Measurements from ENCODE around the gene PFKFB3. TPM values are rescaled to one million over a fixed set of nuclear protein-coding genes. Genes with fewer than 3 reads are reported as not detected.
A peak's percentile ranks its signal among the peaks of the same experiment; 100 is the strongest.
"Not testable (repeated sequence)": the region's sequence is repeated elsewhere in the genome, so short reads cannot be mapped to it uniquely, and the experiment has no call there.

The PFKFB3 gene
- total and polyA plus RNA-seq, 9 of the 15 experiments (the other 6 are each of a cell fraction or from before 2014, with no cell fraction given) = 0.46 to 21.6 (median 7.8) TPM

DNA sequence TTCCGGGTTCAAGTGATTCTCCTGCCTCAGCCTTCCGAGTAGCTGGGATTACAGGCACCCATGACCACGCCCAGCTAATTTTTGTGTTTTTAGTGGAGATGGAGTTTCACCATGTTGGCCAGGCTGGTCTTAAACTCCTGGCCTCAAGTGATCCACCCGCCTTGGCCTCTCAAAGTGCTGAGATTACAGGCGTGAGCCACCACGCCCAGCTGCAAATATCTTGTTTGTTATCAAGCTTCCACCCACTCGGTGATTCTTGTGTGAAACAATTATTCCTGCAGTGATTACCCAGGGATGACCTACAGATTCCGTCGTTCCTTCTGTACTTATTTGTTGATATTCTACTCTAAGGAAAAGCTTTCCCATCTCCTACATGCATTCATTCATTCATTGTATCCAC, 12.7 kb upstream of the PFKFB3 start:
- H3K27me3 ChIP-seq (ENCODE audit: control insufficient read depth in 2 of 2, insufficient read depth in 2 of 2, low read length in 2 of 2); H3K36me3 ChIP-seq (ENCODE audit: control insufficient read depth, insufficient read depth, low read length); POLR2A ChIA-PET; H3K4me2 ChIP-seq (ENCODE audit: insufficient read depth, low read length); DNase-seq (ENCODE audit: extremely low read depth in 1 of 4, low spot score in 3 of 4); H3K4me1 ChIP-seq (replicated peaks in 1 of 2; ENCODE audit: control insufficient read depth in 2 of 2, insufficient read depth in 2 of 2, low read length in 2 of 2); ATAC-seq; H3K79me2 ChIP-seq (ENCODE audit: control insufficient read depth, insufficient read depth, low read length); CTCF ChIA-PET (ENCODE audit: low intra/inter-chr PET ratio); H2AFZ ChIP-seq (ENCODE audit: low read depth, low read length); intact Hi-C loops (cut with micrococcal nuclease); in situ Hi-C loops (cut with MboI); H3K9ac ChIP-seq (ENCODE audit: insufficient read depth in 1 of 2, low read depth in 2 of 2, low read length in 2 of 2); H3K4me3 ChIP-seq; FAIRE-seq; H3K9me3 ChIP-seq (replicated peaks; ENCODE audit: control insufficient read depth, insufficient read depth, low read depth, low read length); BruUV-seq (replicated peaks); H3K27ac ChIP-seq (ENCODE audit: extremely low read depth, low read depth, low read length); H3K9me1 ChIP-seq (ENCODE audit: control insufficient read depth, insufficient read depth, low read length): not testable (repeated sequence)
- H4K20me1 ChIP-seq (replicated peaks; ENCODE audit: control insufficient read depth, insufficient read depth, low read length) = peaks cover 22% of the 10 kb centered on the region; the same call in 1 of the 2 replicates
- WGBS (ENCODE audit: insufficient coverage, low coverage, missing lambda C conversion rate) = 51% methylated on average over 8 of the region's 9 CpGs
- peak; percentile 59 to 64; a peak in 3 of 4 replicates for TF ChIP-seq KDM1A (IDR thresholded peaks at IDR 0.05)

DNA sequence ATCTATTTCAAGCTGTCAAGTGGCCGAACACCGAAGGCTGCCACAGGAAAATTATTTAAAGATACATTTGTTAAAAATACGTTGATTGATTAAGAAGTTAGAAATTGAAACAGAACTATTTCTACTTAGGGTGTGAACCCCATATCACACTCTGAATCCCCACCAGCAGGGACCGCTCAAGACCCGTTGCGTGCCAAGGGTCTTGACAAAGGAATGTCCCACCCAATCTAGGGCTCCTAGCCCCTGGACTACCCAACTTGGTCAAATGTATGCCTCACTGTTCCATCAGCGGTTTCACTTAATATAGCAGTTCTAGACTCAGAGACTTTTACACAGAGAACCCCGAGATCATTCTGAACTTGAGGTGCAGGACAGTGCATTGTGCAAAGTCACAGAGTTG, 11.6 kb upstream of the PFKFB3 start:
- DNase-seq (ENCODE audit: extremely low read depth in 1 of 4, low spot score in 3 of 4) (no peak), ATAC-seq (no peak), FAIRE-seq (no peak)
- POLR2A ChIA-PET = no interaction called here
- no peak overlapping the region for H3K4me3 ChIP-seq
- no peak overlapping the region for H3K4me2 ChIP-seq (ENCODE audit: insufficient read depth, low read length)
- H3K36me3 ChIP-seq (ENCODE audit: control insufficient read depth, insufficient read depth, low read length) = no peaks in the 10 kb centered on the region
- peaks cover 4% of the 10 kb centered on the region; the same call in 1 of the 3 replicates for H3K79me2 ChIP-seq (ENCODE audit: control insufficient read depth, insufficient read depth, low read length)
- H3K27me3 ChIP-seq (ENCODE audit: control insufficient read depth in 2 of 2, insufficient read depth in 2 of 2, low read length in 2 of 2) = no peaks in the 10 kb centered on the region
- 70% methylated on average over 8 of the region's 8 CpGs for WGBS (ENCODE audit: insufficient coverage, low coverage, missing lambda C conversion rate)
- H3K27ac ChIP-seq (ENCODE audit: extremely low read depth, low read depth, low read length) = no peak overlapping the region
- H3K9ac ChIP-seq (ENCODE audit: insufficient read depth in 1 of 2, low read depth in 2 of 2, low read length in 2 of 2) = no peak overlapping the region
- H3K4me1 ChIP-seq (replicated peaks in 1 of 2; ENCODE audit: control insufficient read depth in 2 of 2, insufficient read depth in 2 of 2, low read length in 2 of 2) = peaks cover 0 to 8% of the 10 kb centered on the region in 2 experiments; a peak in 3 of 5 replicates
- intact Hi-C loops (cut with micrococcal nuclease) (no loop called here), in situ Hi-C loops (cut with MboI) (no loop called here)
- no peak overlapping the region for H2AFZ ChIP-seq (ENCODE audit: low read depth, low read length)
- CTCF ChIA-PET (ENCODE audit: low intra/inter-chr PET ratio) = no interaction called here
- no TSS peak for BruUV-seq (replicated peaks)
- H3K9me1 ChIP-seq (ENCODE audit: control insufficient read depth, insufficient read depth, low read length) = peaks cover 3% of the 10 kb centered on the region
- H3K9me3 ChIP-seq (replicated peaks; ENCODE audit: control insufficient read depth, insufficient read depth, low read depth, low read length) = no peaks in the 10 kb centered on the region
- H4K20me1 ChIP-seq (replicated peaks; ENCODE audit: control insufficient read depth, insufficient read depth, low read length) = peaks cover 21% of the 10 kb centered on the region; the same call in 1 of the 2 replicates
- no peak for TF ChIP-seq KLF1 (tag; IDR thresholded peaks at IDR 0.05)
- TF ChIP-seq, protein P1, sequence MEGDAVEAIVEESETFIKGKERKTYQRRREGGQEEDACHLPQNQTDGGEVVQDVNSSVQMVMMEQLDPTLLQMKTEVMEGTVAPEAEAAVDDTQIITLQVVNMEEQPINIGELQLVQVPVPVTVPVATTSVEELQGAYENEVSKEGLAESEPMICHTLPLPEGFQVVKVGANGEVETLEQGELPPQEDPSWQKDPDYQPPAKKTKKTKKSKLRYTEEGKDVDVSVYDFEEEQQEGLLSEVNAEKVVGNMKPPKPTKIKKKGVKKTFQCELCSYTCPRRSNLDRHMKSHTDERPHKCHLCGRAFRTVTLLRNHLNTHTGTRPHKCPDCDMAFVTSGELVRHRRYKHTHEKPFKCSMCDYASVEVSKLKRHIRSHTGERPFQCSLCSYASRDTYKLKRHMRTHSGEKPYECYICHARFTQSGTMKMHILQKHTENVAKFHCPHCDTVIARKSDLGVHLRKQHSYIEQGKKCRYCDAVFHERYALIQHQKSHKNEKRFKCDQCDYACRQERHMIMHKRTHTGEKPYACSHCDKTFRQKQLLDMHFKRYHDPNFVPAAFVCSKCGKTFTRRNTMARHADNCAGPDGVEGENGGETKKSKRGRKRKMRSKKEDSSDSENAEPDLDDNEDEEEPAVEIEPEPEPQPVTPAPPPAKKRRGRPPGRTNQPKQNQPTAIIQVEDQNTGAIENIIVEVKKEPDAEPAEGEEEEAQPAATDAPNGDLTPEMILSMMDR (IDR thresholded peaks at IDR 0.05 in 2 of 3, conservative IDR thresholded peaks at IDR 0.05 in 1 of 3; ENCODE audit: insufficient read depth in 2 of 3, low read depth in 1 of 3, low read length in 3 of 3) = 0 out of 6 replicates have a peak, but pooled peaks of 1 of the 3 experiments have one; percentile 5
